NCI-H2081 (cell line): ENCODE results near the gene TIMM9.
A peak's percentile ranks its signal among the peaks of the same experiment; 100 is the strongest.
"Not testable (repeated sequence)": the region's sequence is repeated elsewhere in the genome, so short reads cannot be mapped to it uniquely, and the experiment has no call there.

Source experiments
- DNase-seq, 2 experiments: peaks; one replicate each; lab custom pipeline; 2025; lab: John Stamatoyannopoulos, UW

Gene TIMM9, protein sequence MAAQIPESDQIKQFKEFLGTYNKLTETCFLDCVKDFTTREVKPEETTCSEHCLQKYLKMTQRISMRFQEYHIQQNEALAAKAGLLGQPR

DNA sequence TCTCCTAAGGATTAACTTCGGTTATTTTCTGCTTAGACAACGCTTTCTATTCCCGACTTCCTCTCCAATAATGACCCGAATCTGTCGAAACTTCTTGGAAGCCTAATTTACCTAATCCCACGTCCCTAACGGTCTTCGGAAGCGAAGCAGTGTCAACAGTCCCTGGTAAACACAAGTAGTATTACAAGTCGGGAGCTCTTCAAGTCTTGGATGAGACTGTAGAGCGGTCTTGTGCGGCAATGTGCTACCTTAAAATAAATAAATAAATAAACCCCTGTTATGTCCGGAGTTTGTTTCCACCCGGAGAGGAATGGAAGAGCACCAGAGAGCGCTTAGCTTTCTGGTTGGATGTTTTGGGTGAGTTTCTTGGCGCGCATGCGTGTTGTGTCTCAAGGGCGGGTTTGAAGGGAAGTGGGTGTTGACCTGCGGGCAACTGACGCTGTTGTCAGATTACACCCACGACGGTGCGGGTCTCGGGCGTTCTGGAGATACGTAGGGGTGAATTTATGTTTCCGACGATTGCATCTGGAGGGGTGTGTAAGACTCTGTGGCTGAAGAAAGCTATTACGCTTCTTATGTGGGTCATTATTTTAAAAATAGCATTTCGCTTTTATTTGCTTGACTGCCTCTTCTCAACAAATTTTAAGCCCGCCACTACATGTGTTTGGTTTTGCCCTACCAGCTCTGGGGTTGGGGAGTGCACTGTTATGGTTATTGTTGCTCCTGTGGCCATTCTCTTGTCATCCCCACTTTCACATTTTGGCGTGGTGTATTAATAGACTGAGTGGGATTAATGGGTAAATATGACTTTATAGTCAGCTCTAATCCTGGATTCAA is at the start of gene TIMM9, which contains the start of gene KIAA0586:
TSS of gene TIMM9 (minus strand) at position 251 of the 837 bp plus-strand sequence. CDS start 15,586 bp downstream, outside the sequence.
TSS of gene KIAA0586 (plus strand) at position 439 of the 837 bp plus-strand sequence. CDS start 546 bp downstream, outside the sequence.
- DNase-seq = peak; percentile 96 to 98

DNA sequence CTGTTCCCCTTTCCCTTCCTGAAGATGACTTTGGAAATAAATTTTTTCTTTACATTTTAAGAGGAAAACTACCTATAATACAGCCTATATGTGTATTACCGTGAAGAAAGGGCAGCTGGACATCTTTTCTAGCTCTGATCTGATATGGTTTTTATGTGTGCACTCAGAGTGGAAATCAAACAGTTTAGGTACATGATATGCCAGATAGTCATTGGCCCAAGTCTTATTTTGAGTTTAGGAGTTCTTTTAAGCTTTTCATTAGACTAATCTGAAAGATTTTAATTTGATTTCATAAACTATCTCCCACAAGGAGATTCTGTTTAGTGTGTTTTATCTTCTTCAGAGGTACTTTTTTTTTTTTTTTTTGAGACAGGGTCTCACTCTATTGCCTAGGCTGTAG is 49.0 kb upstream of the TIMM9 start:
- DNase-seq = no peak

DNA sequence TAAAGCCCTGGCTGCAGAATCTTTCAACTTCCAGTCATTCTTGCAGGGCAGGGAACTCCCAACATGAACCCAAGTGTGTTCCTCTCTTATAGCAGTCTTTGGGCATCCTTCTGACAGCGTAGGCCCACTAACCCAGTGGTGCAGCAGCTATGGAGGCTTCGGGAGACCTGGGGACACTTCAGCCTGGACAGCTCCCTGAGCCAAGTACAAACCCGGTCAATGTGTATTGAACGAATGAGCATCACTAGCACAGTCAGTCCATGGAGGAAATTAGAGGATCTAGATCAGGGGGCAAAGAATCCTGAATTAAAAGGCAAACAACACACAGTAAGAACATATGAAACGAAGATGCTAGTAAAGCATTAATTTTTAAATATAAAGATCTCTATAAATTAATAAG is 42.0 kb upstream of the TIMM9 start:
- DNase-seq = no peak

DNA sequence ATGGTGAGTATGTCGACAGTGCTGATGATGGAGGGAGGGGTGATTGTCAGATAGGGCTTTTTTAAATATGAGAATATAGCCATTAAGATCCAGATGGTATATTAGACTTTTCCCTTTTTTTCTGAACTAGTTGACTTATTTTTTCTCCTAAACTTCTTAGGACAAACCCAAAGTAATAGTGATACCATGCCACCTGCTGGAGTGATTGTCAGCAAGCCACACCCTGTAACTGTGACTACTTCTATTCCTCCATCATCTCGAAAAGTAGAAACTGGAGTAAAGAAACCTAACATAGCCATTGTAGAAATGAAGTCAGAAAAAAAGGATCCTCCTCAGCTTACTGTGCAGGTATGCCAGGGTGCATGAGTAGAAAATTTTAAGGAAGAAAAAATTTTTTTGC is 40.2 kb upstream of the TIMM9 start:
- no peak for DNase-seq

DNA sequence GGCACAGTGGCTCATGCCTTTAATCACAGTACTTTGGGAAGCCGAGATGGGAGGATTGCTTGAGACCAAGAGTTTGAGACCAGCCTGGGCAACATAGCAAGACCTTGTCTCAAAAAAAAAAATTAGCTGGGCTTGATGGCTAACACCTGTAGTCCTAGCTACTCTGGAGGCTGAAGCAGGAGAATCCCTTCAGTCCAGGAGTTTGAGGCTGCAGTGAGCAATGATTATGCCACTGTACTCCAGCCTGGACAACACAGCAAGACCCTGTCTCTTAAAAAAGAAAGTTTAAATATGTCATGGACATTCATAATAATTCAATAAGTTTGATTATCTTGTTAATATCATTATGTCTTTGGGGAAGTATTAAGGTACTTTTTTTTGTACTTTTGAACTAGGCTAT is 39.1 kb upstream of the TIMM9 start:
- no peak for DNase-seq

DNA sequence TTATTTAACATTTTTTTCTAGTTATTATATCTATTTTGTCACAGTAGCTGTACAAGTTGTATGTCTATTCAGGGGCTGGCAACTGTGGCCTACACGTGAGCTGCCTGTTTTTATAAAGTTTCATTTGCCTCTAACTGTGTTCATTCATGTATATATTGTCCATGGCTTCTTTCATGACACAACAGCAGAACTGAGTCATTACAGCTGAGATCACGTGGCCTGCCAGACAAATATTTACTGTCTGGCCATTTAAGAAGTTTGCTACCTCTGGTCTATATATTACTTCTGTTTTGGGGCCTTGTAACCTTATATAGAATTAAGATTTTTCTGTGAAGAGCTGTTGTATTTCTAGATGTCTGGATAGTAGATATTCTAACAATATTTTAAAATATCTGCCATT is 38.1 kb upstream of the TIMM9 start:
- no peak for DNase-seq

DNA sequence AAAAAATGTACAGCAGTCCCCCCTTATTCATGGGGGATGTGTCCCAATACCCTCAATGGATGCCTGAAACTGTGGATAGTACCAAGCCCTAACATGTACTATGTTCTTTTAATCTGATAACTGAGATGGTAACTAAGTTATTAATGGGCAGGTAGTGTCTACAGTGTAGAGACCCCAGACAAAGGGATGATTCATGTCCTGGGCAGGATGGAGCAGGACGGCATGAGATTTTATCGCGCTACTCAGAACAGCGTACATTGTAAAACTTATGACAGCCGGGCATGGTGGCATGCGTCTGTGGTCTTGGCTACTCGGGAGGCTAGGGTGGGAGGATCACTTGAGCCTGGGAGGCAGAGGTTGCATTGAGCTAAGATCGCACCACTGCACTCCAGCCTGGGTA is 37.3 kb upstream of the TIMM9 start:
- DNase-seq = no peak

DNA sequence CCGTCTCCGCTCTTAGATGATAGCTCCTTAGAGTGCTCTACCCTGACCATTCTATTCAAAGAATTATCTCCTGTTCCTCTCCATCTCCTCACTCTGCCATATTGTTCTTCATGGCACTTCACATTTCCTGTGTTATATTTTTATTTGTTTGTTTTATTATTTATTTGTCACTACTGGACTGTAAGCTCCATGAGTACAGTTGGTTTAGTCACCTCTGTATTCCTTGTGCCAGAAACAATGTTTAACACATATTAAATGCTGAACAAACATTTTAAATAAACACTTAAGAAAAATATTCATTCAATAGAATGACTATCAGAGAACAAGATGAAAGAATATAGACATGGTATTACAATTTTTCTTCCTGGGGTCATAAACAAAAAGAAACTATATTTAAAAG is 35.8 kb upstream of the TIMM9 start:
- no peak for DNase-seq

DNA sequence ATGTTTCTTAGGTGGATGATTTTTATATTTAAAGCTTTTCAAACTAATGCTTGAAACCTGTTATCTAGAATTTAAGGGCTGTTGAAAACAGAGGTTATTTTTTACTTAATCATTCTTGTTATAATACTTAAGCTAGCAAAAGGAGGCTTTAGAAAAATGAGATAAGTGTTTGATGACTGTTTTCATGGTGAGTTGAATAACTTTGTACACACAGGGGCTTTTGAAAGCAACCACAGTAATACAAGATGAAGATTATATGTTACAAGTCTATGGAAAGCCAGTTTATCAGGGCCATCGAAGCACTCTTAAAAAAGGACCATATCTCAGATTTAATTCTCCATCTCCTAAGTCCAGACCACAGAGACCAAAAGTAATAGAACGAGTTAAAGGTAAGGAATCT is 33.4 kb upstream of the TIMM9 start:
- DNase-seq = peak in 1 of 2 experiments; percentile 2

DNA sequence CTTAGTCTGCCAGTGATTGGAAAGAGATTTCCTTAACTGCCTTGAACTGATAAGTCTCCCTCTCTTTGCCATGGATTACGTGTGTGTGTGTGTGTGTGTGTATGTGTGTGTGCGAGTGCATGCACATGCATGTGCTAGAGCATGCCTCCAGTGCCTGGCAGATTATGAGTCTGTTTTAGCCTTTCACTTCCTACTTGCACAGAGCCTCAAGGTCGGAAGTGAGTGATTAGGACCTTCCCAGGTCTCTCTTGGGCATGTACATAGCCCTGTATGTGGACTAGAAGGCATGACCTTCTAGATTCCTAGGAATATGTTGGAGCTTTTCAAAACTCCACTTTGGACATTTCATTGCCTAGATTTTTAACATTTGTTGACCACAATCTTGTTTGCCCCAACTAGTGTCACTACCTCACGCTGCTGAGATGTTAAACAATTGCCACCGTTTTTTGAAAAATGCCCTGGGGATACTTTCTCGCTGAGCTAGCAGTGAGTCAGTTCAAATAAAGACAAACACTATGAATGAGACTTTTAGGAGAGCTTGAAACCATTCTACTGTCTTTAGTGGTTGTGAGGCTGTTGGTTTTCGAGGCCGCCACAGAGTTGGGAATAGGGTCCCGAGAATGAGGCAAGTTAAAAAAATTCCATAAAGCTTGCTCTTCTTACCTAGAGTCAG is 28.4 kb upstream of the TIMM9 start:
- no peak for DNase-seq

DNA sequence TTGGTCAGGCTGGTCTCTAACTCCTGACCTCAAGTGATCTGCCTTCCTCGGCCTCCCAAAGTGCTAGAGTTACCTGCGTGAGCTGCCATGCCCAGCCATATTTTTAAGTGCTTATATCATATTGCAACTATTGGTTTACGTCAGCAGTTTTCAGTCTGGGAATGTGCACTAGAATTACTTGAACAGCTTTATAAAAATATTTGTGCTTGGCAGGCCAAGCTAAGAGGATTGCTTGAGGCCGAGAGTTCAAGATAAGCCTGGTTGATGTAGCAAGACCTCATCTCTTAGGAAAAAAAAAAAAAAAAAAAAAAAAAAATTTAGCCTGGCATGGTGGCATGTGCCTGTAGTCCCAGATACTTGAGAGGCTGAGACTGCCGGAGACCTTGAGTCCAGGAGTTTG is 17.3 kb upstream of the TIMM9 start:
- no peak for DNase-seq

DNA sequence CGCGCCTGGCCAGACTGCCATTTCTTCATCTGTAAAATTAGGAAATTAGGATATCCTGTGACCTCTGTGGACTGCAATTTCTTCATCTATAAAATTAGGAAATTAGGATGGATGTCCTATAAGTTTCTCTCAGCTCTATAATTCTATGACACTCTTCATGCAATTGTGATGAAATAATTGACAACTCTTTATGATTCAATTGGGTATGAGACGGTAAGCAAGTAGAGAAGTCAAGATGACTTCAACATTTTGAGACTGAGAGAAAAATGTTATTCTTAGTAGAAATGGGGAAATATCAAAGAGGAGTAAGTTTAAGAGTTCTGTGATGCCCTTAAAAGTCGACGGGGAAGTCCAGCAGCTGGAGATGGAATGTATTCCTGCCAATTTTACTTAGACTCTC is 12.1 kb upstream of the TIMM9 start:
- DNase-seq = no peak

DNA sequence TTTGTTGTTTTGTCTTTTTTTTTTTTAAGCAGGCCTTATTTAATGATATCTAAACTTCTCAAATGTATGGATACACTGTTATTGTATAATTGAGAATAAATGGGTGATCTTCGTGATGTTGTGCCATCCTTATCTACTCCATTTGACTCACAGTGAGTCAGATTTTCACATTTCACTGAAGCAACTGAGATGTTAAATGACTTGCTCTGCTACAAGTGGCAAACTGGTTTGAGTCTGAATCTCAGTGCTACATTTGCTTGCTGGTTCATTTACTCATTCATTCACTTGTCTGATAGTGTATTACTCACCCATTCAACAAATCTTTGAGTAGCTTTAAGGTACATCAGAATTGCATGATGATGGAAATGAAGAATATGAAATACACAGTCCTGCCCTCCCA is 2.8 kb upstream of the TIMM9 start:
- DNase-seq = no peak

DNA sequence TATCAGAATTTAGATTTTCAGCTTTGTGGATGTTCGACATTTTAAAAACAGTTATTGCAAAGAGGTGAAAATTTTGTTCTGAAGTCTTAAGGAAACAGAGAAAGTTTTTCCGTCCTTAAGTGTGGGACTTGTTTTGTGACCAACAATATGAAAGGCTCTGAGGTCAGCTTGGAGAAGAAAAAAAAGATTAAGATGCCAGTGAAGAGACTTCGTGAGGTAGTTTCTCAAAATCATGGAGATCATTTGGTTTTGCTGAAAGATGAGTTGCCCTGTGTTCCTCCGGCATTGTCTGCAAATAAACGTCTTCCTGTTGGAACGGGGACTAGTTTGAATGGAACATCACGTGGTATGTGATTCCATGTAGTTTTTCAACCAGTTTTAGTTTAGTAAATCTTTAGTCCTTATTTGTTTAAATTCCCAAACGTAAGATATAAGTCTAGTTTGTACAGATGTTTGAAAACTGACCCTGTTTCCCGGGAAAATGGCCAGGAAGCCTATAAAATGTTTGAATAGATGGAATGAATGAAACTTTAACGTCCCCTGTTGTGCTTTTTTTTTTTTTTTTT is 870 bp upstream of the TIMM9 start:
- peak; percentile 51 to 59 for DNase-seq

DNA sequence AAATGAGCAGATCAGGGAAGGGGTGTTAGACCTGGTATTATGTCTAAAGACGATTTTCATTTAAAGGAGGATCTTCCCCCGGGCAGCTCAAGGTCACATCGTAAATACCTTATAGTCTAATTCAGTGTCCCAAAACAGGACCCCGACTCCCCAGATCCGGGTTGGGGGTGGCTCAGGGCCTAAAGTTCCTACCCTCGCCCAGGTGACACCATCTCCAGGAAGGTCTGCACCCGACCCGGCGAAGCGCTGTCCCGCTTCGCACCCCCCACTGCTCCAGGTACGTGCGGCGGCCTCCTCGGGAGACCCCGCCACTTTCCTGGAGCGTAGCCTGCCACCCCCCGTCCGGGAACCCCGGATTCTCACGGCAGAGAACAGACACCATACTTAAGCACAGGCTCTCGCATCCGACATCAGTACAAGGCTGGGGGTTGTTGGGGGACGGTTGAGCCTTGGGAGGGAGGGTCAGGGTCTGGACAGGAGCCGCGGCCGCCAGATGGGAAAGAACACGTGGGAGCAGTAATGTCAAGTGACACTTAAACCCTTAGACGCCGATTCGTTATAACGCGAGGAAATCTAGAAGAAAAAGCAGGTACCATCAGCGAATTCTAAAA is 556 bp downstream of the TIMM9 start:
- peak; percentile 51 to 77 for DNase-seq

DNA sequence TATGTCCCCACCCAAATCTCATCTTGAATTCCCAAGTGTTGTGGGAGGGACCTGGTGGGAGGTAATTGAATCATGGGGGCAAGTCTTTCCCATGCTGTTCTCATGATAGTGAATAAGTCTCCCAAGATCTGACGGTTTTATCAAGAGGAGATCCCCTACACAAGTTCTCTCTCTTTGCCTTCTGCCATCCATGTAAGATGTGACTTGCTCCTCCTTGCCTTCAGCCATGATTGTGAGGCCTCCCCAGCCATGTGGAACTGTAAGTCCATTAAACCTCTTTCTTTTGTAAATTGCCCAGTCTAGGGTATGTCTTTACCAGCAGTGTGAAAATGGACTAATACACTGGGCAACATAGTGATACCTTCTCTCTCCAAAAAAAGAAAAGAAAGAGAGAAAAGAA is 10.4 kb downstream of the TIMM9 start:
- not testable (repeated sequence) for DNase-seq

DNA sequence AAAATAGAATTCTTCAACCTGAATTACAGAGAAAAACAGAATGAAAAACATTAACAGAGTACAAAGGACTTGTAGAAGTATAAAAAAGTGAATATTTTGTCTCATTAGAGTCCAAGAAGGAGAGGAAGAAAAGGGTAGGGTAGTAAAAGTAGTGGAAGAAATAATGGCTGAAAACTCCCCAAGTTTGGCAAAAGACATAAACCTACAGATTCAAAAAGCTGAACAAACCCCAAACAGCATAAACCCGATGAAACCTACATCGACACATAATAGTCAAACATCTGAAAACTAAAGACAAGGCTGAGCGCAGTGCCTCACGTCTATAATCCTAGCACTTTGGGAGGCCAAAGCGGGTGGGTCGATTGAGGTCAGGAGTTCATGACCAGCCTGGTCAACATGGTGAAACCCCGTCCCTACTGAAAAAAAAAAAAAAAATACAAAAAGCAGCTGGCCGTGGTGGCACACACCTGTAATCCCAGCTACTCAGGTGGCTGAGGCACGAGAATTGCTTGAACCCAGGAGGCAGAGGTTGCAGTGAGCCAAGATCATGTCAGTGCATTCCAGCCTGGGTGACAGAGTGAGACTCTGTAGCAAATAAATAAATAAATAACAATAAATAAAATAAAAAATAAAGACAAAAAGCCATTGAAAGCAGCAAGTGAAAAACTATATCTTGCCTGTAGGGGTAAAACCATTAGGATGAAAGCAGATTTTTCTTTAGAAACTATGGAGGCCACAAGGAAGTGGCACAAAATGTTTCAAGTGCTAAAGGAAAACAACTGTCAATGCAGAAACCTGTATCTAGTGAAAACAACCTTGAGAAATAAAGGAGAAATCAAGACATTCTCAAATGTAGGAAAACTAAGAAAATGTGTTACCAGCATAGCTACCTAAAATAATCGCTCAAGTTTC is 11.4 kb downstream of the TIMM9 start:
- DNase-seq = no peak

DNA sequence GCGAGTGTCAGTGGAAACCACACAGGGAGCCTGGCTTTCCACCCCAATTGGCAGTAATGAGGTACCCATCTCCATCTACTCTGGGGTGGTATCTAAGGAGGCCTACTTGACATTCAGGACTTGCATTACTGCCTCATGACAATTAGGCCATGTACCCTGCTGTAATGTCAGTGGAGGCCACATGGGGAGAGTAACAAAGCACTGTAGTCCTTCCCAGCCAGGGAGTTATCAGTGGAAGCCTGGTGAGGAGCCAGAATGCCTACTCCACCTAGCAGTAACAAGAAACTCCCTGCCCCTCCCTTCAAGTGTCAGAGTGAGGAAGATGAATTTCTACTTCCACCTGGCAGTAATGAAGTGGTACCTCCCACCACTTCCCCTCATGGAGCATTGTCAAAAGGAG is 12.5 kb downstream of the TIMM9 start:
- peak in 1 of 2 experiments; percentile 12 for DNase-seq

DNA sequence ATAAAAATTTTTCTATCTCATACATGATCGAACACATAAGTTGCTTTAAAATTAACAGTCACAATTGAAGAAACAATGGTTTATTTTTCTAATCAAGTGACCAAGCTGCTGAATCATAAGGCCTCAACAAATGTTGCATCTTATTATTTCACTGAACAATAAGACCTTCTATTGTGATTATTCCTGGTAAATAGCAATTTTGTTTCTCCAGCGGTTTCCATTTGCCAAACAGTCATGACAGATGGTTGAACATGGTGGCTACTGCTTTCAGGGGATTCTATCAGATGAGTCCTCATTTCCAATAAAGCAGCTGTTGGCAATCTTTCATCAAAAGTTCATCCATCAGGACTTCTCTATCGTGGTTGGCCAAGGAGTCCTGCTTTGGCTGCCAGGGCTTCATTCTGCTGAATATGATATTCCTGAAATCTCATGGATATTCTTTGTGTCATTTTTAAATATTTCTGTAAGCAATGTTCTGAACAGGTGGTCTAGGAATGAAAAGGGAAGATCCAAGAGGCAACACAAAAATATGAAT is 18.6 kb downstream of the TIMM9 start:
- no peak for DNase-seq

DNA sequence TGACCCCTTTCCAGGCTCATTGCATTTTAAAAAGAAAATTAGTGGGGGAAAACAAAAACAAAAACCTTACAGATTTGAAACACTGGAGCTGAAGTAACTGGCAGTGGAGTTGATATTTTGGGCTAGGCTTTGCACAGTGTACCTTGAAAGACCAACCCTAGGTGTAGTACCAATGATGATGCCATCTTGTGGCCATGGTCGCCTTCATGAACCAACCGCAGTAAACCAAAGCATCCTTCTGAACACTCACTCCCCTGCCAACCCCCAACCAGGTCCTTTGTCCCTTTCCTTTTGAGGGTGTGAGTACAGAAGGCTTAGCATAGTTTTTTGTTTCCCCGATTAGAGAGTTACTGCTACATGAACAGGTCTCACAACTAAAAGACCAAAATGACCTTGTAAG is 25.7 kb downstream of the TIMM9 start:
- DNase-seq = peak in 1 of 2 experiments; percentile 6

DNA sequence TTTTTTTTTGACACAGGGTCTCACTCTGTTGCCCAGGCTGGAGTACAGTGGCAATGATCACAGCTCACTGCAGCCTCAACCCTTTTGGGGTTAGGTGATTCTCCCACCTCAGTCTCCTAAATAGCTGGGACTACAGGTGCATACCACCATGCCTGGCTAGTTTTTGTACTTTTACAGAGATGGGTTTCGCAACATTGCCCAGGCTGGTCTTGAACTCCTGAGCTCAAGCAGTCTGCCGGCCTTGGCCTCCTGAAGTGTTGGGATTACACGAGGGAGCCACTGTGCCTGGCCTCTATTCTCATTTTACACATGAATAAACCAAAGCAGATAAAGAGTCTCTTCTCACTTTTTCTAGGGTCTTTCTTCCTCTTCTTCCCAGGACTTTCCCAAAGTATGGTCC is 28.4 kb downstream of the TIMM9 start:
- DNase-seq = no peak
